ENCODE data around the gene EGFLAM.

EGFLAM gene

GRCh38 chr5:38478878-38479277 is 220.5 kb downstream of the EGFLAM start:
- no peak for DNase-seq

- no peak for DNase-seq
Measured at GRCh38 chr5:38479315-38479904, 221.1 kb downstream of the EGFLAM start.

- no peak for DNase-seq
Measured at GRCh38 chr5:38483805-38484398, 225.5 kb downstream of the EGFLAM start.

GRCh38 chr5:38494175-38494574 is 235.8 kb downstream of the EGFLAM start:
- no peak for DNase-seq

GRCh38 chr5:38494763-38495162 is 236.4 kb downstream of the EGFLAM start:
- peak; percentile 37 for DNase-seq

GRCh38 chr5:38497946-38498345 is 239.6 kb downstream of the EGFLAM start:
- DNase-seq: no peak

GRCh38 chr5:38500573-38501260 is 242.4 kb downstream of the EGFLAM start:
- DNase-seq: no peak

GRCh38 chr5:38506302-38506701 is 247.9 kb downstream of the EGFLAM start:
- DNase-seq: no peak

GRCh38 chr5:38509185-38509584 is 250.8 kb downstream of the EGFLAM start:
- DNase-seq: no peak
